SK-N-SH treated with all-trans-retinoic acid at 6 μM for 48 hours (cell line): ENCODE data around the gene SIRPA.

ENCODE experiments used
- CSRNP3 ChIP-seq: fragments of 250-450 bp; sonication (Bioruptor Pico); IDR thresholded peaks from 2 replicates; pipeline ENCODE4 v1.5.1; 2021; ENCODE audit warnings: mild to moderate bottlenecking, moderate library complexity
- ESRRG ChIP-seq: fragments of 250-450 bp; sonication (Bioruptor Pico); IDR thresholded peaks from 2 replicates; pipeline ENCODE4 v1.6.1; 2021; ENCODE audit warnings: mild to moderate bottlenecking
- GLIS3 ChIP-seq: fragments of 250-450 bp; sonication (Bioruptor Pico); IDR thresholded peaks from 2 replicates; pipeline ENCODE4 v1.5.0; 2020; ENCODE audit warnings: mild to moderate bottlenecking, moderate library complexity
- TOX ChIP-seq: fragments of 250-450 bp; sonication (Bioruptor Pico); IDR thresholded peaks from 2 replicates; pipeline ENCODE4 v1.8.0; 2021; ENCODE audit warnings: mild to moderate bottlenecking, moderate library complexity, borderline replicate concordance
- ZFP30 ChIP-seq: fragments of 450-650 bp; formaldehyde crosslinking; IDR thresholded peaks from 2 replicates; pipeline ENCODE4 v1.5.0; 2022; ENCODE audit warnings: mild to moderate bottlenecking, moderate library complexity

DNA sequence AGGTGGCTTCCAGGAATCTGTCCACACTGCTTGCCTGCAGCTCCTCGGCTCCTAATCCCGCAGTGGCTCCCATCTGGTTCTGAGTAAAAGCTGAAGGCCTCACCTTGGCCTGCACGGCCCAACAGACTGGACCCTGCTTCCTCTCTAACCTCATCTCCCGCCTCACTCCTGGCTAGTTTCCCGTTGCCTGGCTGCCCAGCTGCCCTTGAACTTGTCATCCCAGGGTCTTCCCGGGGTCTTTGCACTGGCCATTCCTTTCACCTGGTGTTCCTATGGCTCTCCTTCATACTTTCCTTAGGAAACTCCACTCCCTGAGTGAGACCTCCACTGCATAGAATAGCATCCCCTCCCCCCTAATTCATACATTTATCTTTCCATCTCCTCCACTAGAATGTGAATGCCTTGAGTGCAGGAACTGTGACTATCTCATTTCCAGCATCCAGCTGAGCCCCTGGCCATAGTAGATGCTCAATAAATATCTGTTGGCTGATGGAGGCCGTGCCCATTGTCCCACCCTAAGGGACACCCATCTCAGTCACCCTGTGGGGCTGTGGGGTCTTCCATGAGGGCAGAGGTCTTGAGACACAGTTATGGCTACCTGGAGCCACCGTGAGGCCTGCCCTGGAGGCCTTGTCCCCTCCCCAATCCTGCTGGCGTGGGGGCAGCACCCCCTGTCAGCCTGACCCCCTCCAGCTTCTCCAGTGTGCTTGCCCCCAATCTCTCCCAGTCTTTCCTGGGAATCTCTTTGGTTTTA is 9.1 kb upstream of the SIRPA start:
- TF ChIP-seq CSRNP3 = no peak
- no peak for TF ChIP-seq ESRRG
- TF ChIP-seq TOX (CRISPR knock-in tag) = no peak
- TF ChIP-seq GLIS3 (CRISPR knock-in tag) = no peak
- TF ChIP-seq ZFP30 (CRISPR knock-in tag) = no peak
